Ecto neural progenitor cell (in vitro differentiated cells): ENCODE results near the gene HOXD11.

Experiments
- DNase-seq: peaks from one replicate; pipeline ENCODE4 v3.0.0-alpha.2; 2018; ENCODE audit warnings: low spot score

HOXD11 gene

GRCh38 chr2:176081837-176082524, 25.1 kb upstream of the HOXD11 start:
- peak; percentile 73 for DNase-seq

- DNase-seq = no peak
These were observed 24.6 kb upstream of the HOXD11 start for GRCh38 chr2:176082525-176082823.

- DNase-seq = peak; percentile 63
These were observed 24.0 kb upstream of the HOXD11 start for GRCh38 chr2:176082824-176083751.

- DNase-seq = no peak
These were observed 23.3 kb upstream of the HOXD11 start, which contains the start of gene EVX2 for GRCh38 chr2:176083796-176084261. Gene EVX2 (minus strand): TSS chr2:176083962. CDS start chr2:176083776, 186 bp downstream.

- peak; percentile 40 for DNase-seq
These were observed 22.4 kb upstream of the HOXD11 start for GRCh38 chr2:176084611-176085119.

GRCh38 chr2:176085120-176085788, 21.8 kb upstream of the HOXD11 start:
- DNase-seq = peak; percentile 54

- DNase-seq = peak; percentile 83
These were observed 21.0 kb upstream of the HOXD11 start for GRCh38 chr2:176085861-176086771.

GRCh38 chr2:176087330-176088047, 19.6 kb upstream of the HOXD11 start:
- peak; percentile 38 for DNase-seq

GRCh38 chr2:176088048-176088936, 18.8 kb upstream of the HOXD11 start:
- peak; percentile 83 for DNase-seq

GRCh38 chr2:176088937-176089842, 17.9 kb upstream of the HOXD11 start:
- DNase-seq = no peak

- no peak for DNase-seq
These were observed 17.2 kb upstream of the HOXD11 start for GRCh38 chr2:176089843-176090395.

GRCh38 chr2:176090862-176091261, 16.2 kb upstream of the HOXD11 start:
- DNase-seq = no peak

GRCh38 chr2:176091329-176092258, 15.5 kb upstream of the HOXD11 start:
- DNase-seq = no peak

- DNase-seq = peak; percentile 79
These were observed 14.6 kb upstream of the HOXD11 start, which contains the start of gene HOXD13 for GRCh38 chr2:176092270-176093144. Gene HOXD13 (plus strand): TSS chr2:176092721. CDS start chr2:176092891, 170 bp downstream.

GRCh38 chr2:176093145-176093897, 13.8 kb upstream of the HOXD11 start:
- DNase-seq = no peak
